MM.1S (cell line): ENCODE measurements around the gene PAM16.

Source experiments
- DNase-seq: peaks from one replicate; pipeline ENCODE4 v3.0.0-alpha.2; 2015
- H2AFZ ChIP-seq: fragments of 300-600 bp; sonication (generic); 2 replicates; pipeline ENCODE4 v1.6.0; 2016; ENCODE audit warnings: antibody characterized with exemption, low read length
- H3F3A ChIP-seq: fragments of 300-600 bp; sonication (generic); 2 replicates; pipeline ENCODE4 v1.6.1; 2016; ENCODE audit warnings: mild to moderate bottlenecking, antibody characterized with exemption, low read length, moderate library complexity, mixed read lengths; ENCODE audit not compliant: insufficient read depth
- H3K27ac ChIP-seq: fragments of 300-600 bp; sonication (generic); 2 replicates; pipeline ENCODE4 v1.5.1; 2016; ENCODE audit warnings: mild to moderate bottlenecking, low read length
- H3K27me3 ChIP-seq: fragments of 300-600 bp; sonication (generic); replicated peaks from 2 replicates; pipeline ENCODE4 v1.6.0; 2016; ENCODE audit warnings: low read length; ENCODE audit not compliant: insufficient read depth
- H3K36me3 ChIP-seq: fragments of 300-600 bp; sonication (generic); replicated peaks from 2 replicates; pipeline ENCODE4 v1.6.1; 2016; ENCODE audit warnings: mild to moderate bottlenecking, low read length, mixed read lengths; ENCODE audit not compliant: insufficient read depth
- H3K4me1 ChIP-seq: fragments of 300-600 bp; sonication (generic); 2 replicates; pipeline ENCODE4 v1.6.1; 2016; ENCODE audit warnings: low read length, mixed read lengths
- H3K4me2 ChIP-seq: fragments of 300-600 bp; sonication (generic); 2 replicates; pipeline ENCODE4 v1.6.0; 2016; ENCODE audit warnings: low read depth, low read length
- H3K4me3 ChIP-seq: fragments of 300-600 bp; sonication (generic); 2 replicates; pipeline ENCODE4 v1.5.1; 2016; ENCODE audit warnings: low read length, mixed read lengths
- H3K79me2 ChIP-seq: fragments of 300-600 bp; sonication (generic); 2 replicates; pipeline ENCODE4 v1.6.1; 2016; ENCODE audit warnings: mixed run types, low read length, mixed read lengths
- H3K9ac ChIP-seq: fragments of 300-600 bp; sonication (generic); 2 replicates; pipeline ENCODE4 v1.6.1; 2016; ENCODE audit warnings: low read length, mixed read lengths
- H3K9me2 ChIP-seq: fragments of 300-600 bp; sonication (generic); replicated peaks from 2 replicates; pipeline ENCODE4 v1.6.1; 2016; ENCODE audit warnings: mild to moderate bottlenecking, low read length, mixed read lengths; ENCODE audit not compliant: insufficient read depth
- H3K9me3 ChIP-seq: fragments of 300-600 bp; sonication (generic); replicated peaks from 2 replicates; pipeline ENCODE4 v1.6.1; 2016; ENCODE audit warnings: mild to moderate bottlenecking, low read length, mixed read lengths; ENCODE audit not compliant: insufficient read depth
- H4K20me1 ChIP-seq: fragments of 300-600 bp; sonication (generic); 2 replicates; pipeline ENCODE4 v1.6.1; 2016; ENCODE audit warnings: mild to moderate bottlenecking, low read length, moderate library complexity, mixed read lengths; ENCODE audit not compliant: insufficient read depth
- EZH2 ChIP-seq: fragments of 300-600 bp; sonication (generic); optimal IDR thresholded peaks from 2 replicates; pipeline ENCODE3; 2017; ENCODE audit warnings: low read depth, mild to moderate bottlenecking, antibody characterized with exemption, low read length, mixed read lengths
- EZH2phosphoT487 ChIP-seq: fragments of 300-600 bp; sonication (generic); IDR thresholded peaks from 2 replicates; pipeline ENCODE4 v1.6.1; 2018; ENCODE audit warnings: antibody characterized with exemption, low read length
- TF ChIP-seq, protein P1 (sequence below): fragments of 300-600 bp; sonication (generic); IDR thresholded peaks from 2 replicates; pipeline ENCODE4 v1.5.1; 2016; ENCODE audit warnings: antibody characterized with exemption, low read length, mixed read lengths

Gene PAM16

DNA sequence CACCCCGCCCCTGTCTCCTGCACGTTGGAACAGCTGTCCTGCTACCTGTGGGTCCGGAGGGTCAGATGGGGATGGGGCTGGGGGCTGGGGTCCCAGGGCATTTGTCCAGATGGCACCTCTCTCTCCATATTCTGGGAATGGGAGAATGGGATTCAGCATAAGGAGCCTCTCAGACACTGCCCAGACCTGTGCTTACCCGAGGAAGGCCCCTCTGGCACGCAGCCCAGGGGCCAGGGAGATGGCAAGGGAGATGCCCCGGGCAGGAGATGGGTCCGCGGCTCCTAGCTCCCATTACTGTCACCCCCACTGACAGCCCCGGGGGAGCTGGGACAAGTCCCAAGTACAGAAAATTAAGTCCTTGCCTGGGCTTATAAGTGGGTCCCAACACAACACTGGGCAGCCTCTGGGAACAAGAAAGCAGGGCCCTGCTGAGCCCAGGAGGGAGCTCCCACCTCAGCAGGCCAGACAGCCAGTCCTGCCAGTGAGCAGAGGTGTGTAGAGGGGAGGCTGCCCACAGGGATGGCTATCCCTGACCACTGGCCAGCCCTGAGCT lies 22.3 kb upstream of the PAM16 start:
- H3K27me3 ChIP-seq: no peaks in the 10 kb centered on the region
- H3K27ac ChIP-seq: no peak overlapping the region
- no peak overlapping the region for H3K4me3 ChIP-seq
- H3K9ac ChIP-seq: no peak overlapping the region
- no peaks in the 10 kb centered on the region for H4K20me1 ChIP-seq
- H3F3A ChIP-seq: no peaks in the 10 kb centered on the region
- TF ChIP-seq EZH2: no peak
- TF ChIP-seq, protein P1, sequence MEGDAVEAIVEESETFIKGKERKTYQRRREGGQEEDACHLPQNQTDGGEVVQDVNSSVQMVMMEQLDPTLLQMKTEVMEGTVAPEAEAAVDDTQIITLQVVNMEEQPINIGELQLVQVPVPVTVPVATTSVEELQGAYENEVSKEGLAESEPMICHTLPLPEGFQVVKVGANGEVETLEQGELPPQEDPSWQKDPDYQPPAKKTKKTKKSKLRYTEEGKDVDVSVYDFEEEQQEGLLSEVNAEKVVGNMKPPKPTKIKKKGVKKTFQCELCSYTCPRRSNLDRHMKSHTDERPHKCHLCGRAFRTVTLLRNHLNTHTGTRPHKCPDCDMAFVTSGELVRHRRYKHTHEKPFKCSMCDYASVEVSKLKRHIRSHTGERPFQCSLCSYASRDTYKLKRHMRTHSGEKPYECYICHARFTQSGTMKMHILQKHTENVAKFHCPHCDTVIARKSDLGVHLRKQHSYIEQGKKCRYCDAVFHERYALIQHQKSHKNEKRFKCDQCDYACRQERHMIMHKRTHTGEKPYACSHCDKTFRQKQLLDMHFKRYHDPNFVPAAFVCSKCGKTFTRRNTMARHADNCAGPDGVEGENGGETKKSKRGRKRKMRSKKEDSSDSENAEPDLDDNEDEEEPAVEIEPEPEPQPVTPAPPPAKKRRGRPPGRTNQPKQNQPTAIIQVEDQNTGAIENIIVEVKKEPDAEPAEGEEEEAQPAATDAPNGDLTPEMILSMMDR: no peak
- H3K4me2 ChIP-seq: no peak overlapping the region
- no peak overlapping the region for H2AFZ ChIP-seq
- H3K9me3 ChIP-seq: no peaks in the 10 kb centered on the region
- no peak for DNase-seq
- H3K79me2 ChIP-seq: peaks cover 12% of the 10 kb centered on the region
- no peaks in the 10 kb centered on the region for H3K4me1 ChIP-seq
- H3K9me2 ChIP-seq: no peaks in the 10 kb centered on the region
- no peaks in the 10 kb centered on the region for H3K36me3 ChIP-seq

DNA sequence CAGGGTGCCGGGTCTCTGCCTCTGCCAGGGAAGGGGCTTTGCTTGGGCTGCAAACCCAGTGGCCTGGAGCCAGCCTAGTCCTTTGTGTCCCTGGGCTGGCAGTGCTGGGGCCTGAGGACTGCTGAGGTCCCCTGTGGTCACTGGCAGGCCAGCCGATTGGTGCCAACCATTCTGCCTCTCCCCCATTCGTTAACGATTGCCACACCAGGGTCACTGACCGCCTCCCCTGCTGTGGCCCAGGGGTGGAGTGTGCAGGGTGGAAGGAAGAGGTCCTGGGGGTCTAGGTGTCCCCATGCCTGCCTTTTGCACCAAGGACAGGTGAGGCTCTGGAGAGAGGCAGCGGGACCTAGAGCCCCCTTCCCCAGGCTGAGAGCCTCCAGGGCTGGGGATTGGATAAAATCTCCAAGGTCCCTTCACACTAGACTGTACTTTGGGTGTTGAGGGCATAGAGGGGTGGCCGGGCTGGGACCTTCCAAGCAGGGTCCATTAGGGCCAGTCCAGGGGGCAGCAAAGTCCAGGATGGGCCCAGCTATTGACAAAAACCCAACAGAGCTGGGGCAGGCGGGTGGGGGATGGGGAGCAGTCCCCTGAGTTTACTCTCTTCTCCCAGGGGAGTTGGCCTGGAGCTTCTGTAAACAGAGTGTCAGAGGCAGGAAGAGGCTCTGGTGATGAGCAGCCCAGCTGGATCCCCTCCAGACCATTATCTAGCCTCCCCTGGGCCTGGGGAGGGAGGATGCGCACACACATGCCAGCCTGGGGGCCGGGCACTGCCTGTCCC lies 21.6 kb upstream of the PAM16 start:
- H4K20me1 ChIP-seq: no peaks in the 10 kb centered on the region
- no peak overlapping the region for H3K27ac ChIP-seq
- H2AFZ ChIP-seq: no peak overlapping the region
- H3K36me3 ChIP-seq: no peaks in the 10 kb centered on the region
- no peak overlapping the region for H3K4me3 ChIP-seq
- no peaks in the 10 kb centered on the region for H3K27me3 ChIP-seq
- H3K79me2 ChIP-seq: peaks cover 12% of the 10 kb centered on the region
- no peak for DNase-seq
- no peaks in the 10 kb centered on the region for H3K4me1 ChIP-seq
- no peaks in the 10 kb centered on the region for H3K9me3 ChIP-seq
- TF ChIP-seq, protein P1: no peak
- H3F3A ChIP-seq: no peaks in the 10 kb centered on the region
- H3K9me2 ChIP-seq: no peaks in the 10 kb centered on the region
- H3K9ac ChIP-seq: no peak overlapping the region
- H3K4me2 ChIP-seq: no peak overlapping the region

DNA sequence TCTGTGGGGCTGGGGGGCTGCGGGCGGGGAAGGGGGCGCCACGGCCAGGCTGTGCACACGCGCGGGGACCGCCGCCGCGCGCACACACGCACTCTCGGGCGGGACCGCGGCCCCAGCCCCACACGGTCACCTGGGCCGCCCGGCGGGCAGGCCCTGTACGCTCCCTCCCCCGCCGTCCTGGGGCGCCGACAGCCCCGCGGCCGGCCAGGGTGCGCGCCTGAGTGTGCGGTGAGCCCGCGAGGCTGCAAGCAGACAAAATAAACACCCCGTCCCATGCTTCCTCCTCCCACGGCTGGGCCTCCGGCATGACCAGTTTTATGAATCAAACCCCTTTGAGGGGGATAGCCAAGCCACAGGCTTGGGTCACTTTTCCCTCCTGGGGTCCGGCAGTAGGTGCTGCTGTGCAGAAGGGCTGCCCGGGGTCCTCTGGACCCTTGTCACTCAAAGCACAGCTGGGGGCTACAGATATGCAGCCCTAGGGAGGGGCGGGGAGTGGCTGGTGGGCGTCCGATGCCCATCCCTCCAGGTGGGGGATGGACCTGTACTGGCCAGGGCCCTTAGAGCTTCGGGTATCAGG lies 21.0 kb upstream of the PAM16 start:
- H3K4me1 ChIP-seq: no peaks in the 10 kb centered on the region
- H3K9me2 ChIP-seq: no peaks in the 10 kb centered on the region
- no peak overlapping the region for H3K27ac ChIP-seq
- no peak overlapping the region for H3K9ac ChIP-seq
- H3K4me2 ChIP-seq: no peak overlapping the region
- H3K79me2 ChIP-seq: peaks cover 12% of the 10 kb centered on the region
- H3F3A ChIP-seq: no peaks in the 10 kb centered on the region
- H3K9me3 ChIP-seq: no peaks in the 10 kb centered on the region
- TF ChIP-seq EZH2: no peak
- TF ChIP-seq, protein P1: no peak
- TF ChIP-seq EZH2phosphoT487: no peak
- H3K27me3 ChIP-seq: no peaks in the 10 kb centered on the region
- no peak for DNase-seq
- H4K20me1 ChIP-seq: no peaks in the 10 kb centered on the region
- no peaks in the 10 kb centered on the region for H3K36me3 ChIP-seq
- no peak overlapping the region for H2AFZ ChIP-seq
- H3K4me3 ChIP-seq: no peak overlapping the region
